ENCODE measurements around the gene MKLN1.

MKLN1 gene

DNA sequence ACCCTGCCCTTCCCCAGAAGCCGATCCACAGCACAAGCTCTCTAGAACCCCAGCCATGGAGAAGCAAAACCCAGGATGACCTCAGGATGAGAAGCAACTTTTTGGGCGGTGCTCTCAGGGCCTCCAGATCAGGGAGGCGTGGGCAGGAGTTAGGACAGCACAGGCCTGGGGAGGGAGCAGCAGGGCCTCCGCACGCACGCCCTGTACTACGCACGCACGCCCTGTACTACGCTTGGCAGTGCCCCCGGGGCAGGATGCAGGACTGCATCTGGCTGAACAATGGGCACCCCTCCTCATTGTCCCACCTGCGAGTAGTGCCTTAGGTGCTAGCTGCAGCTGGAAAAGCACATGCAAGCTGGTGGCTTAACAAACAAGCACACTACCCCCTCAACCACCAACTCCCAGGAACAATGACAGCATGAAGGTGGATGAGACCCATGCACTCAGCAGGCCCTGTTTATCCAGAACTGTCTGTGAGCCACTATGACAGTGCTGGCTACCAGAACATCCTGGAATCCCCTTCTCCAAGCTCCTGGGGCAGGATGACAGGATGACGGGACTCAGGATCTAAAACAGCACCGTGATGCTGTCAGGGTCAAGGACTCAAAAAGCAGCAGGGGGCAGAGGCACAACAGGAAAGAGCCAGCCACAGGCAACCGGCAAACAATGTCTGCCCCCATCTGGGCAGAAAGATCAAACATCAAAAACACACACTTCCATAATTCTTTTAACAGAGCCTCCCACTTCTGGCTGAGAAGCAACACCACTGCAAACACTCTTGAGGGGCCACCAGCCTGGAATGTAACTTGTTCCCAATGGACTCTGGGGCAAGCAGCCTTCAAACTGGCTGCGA lies 217.0 kb downstream of the MKLN1 start:
- peaks cover 0 to 2% of the 10 kb centered on the region in 2 donors for H3K4me1 Mint-ChIP-seq (ENCODE audit: low read depth in 2 of 2)
- peaks cover 0 to 8% of the 10 kb centered on the region in 2 donors for H3K27me3 Mint-ChIP-seq
- ATAC-seq (replicated peaks), result no peak
- peaks cover 3% of the 10 kb centered on the region for H3K36me3 Mint-ChIP-seq (ENCODE audit: insufficient read depth)
- DNase-seq, result no peak
- H3K27ac Mint-ChIP-seq, result no peak overlapping the region
- no peaks in the 10 kb centered on the region for H3K9me3 Mint-ChIP-seq
- no peak overlapping the region for H3K4me3 Mint-ChIP-seq

GRCh38 chr7:131546126-131546525 lies 218.4 kb downstream of the MKLN1 start:
- ATAC-seq (replicated peaks) (no peak), DNase-seq (no peak)
- H3K9me3 Mint-ChIP-seq, result no peaks in the 10 kb centered on the region
- H3K4me3 Mint-ChIP-seq, result no peak overlapping the region
- peaks cover 0 to 2% of the 10 kb centered on the region in 2 donors for H3K4me1 Mint-ChIP-seq (ENCODE audit: low read depth in 2 of 2)
- H3K27me3 Mint-ChIP-seq, result peaks cover 0 to 4% of the 10 kb centered on the region in 2 donors
- H3K27ac Mint-ChIP-seq, result no peak overlapping the region
- H3K36me3 Mint-ChIP-seq (ENCODE audit: insufficient read depth), result peaks cover 3% of the 10 kb centered on the region

All from effector memory CD8-positive, alpha-beta T cell (primary cell).